Nephron (organoid): ENCODE results near the gene CCSER1.

Experiments
- H3K27ac Mint-ChIP-seq, 3 experiments: 2 replicates each; pipeline ENCODE4 v1.8.0; 2020; ENCODE audit warnings: mixed read lengths in 3 of 3, mild to moderate bottlenecking in 2 of 3, moderate library complexity in 1 of 3
- H3K27me3 Mint-ChIP-seq: 2 replicates; pipeline ENCODE4 v1.8.0; 2021; ENCODE audit warnings: low read depth, mild to moderate bottlenecking, moderate library complexity, mixed read lengths
- H3K36me3 Mint-ChIP-seq: 2 replicates; pipeline ENCODE4 v1.8.0; 2020; ENCODE audit warnings: low read depth, mixed read lengths
- H3K4me1 Mint-ChIP-seq: 2 replicates; pipeline ENCODE4 v1.8.0; 2020; ENCODE audit warnings: mixed read lengths
- H3K4me3 Mint-ChIP-seq, 3 experiments: 2 replicates each; pipeline ENCODE4 v1.8.0; 2020; ENCODE audit warnings: mild to moderate bottlenecking in 3 of 3, mixed read lengths in 3 of 3, moderate library complexity in 2 of 3
- H3K9me3 Mint-ChIP-seq: 2 replicates; pipeline ENCODE4 v1.8.0; 2020; ENCODE audit warnings: mixed read lengths
- TF ChIP-seq, protein P1 (sequence below), 3 experiments: fragments of 200-600 bp; sonication (generic); IDR thresholded peaks; one replicate each; pipeline ENCODE4 v1.5.0; 2021; ENCODE audit warnings: antibody characterized with exemption in 3 of 3; ENCODE audit not compliant: unreplicated experiment in 3 of 3

CCSER1 gene

DNA sequence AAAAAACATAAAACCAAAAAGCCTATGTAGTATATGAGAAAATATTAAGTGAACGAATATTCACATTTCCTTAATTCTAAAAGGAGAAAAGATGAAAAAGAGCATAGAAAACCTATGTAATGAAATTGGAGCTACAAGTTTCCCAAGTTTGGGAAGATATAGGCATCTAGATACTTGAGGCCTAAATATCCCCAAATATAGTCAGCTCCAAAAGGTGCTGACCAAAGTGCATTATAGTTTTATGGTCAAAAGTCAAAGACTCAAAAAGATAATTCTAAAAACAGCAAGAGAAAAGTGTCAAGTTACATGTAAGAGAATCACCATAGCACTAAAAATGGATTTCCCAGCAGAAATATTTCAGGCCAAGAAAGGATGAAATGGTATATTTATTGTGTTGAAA is 1502.9 kb downstream of the CCSER1 start:
- no peaks in the 10 kb centered on the region for H3K36me3 Mint-ChIP-seq
- H3K27me3 Mint-ChIP-seq: peaks cover 20% of the 10 kb centered on the region
- no peak overlapping the region for H3K4me3 Mint-ChIP-seq
- H3K27ac Mint-ChIP-seq: no peak overlapping the region
- peaks cover 22% of the 10 kb centered on the region for H3K9me3 Mint-ChIP-seq
- H3K4me1 Mint-ChIP-seq: no peaks in the 10 kb centered on the region
- TF ChIP-seq, protein P1, sequence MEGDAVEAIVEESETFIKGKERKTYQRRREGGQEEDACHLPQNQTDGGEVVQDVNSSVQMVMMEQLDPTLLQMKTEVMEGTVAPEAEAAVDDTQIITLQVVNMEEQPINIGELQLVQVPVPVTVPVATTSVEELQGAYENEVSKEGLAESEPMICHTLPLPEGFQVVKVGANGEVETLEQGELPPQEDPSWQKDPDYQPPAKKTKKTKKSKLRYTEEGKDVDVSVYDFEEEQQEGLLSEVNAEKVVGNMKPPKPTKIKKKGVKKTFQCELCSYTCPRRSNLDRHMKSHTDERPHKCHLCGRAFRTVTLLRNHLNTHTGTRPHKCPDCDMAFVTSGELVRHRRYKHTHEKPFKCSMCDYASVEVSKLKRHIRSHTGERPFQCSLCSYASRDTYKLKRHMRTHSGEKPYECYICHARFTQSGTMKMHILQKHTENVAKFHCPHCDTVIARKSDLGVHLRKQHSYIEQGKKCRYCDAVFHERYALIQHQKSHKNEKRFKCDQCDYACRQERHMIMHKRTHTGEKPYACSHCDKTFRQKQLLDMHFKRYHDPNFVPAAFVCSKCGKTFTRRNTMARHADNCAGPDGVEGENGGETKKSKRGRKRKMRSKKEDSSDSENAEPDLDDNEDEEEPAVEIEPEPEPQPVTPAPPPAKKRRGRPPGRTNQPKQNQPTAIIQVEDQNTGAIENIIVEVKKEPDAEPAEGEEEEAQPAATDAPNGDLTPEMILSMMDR (IDR thresholded peaks at IDR 0.05; ENCODE audit: unreplicated experiment in 3 of 3): no peak

DNA sequence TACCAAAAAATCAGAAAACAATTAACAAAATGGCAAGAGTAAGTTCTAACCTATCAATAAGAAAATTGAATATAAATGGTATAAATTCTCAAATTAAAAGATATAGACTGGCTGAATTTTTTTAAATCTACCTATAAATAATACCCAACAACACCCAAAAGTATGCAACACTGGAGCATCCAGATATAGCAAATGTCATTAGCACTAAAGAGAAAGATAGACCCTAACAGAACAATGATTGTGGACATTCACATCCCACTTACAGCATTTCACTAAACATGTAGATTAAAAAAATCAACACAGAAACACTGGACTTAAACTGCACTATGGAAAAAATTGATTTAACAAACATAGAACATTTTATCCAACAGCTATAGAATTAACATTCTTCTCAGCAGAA is 1503.6 kb downstream of the CCSER1 start:
- peaks cover 5% of the 10 kb centered on the region for H3K4me1 Mint-ChIP-seq
- peaks cover 13% of the 10 kb centered on the region for H3K27me3 Mint-ChIP-seq
- H3K9me3 Mint-ChIP-seq: peaks cover 22% of the 10 kb centered on the region
- H3K36me3 Mint-ChIP-seq: no peaks in the 10 kb centered on the region
- H3K27ac Mint-ChIP-seq: no peak overlapping the region
- H3K4me3 Mint-ChIP-seq: no peak overlapping the region
- TF ChIP-seq, protein P1 (IDR thresholded peaks at IDR 0.05; ENCODE audit: unreplicated experiment in 3 of 3): no peak

DNA sequence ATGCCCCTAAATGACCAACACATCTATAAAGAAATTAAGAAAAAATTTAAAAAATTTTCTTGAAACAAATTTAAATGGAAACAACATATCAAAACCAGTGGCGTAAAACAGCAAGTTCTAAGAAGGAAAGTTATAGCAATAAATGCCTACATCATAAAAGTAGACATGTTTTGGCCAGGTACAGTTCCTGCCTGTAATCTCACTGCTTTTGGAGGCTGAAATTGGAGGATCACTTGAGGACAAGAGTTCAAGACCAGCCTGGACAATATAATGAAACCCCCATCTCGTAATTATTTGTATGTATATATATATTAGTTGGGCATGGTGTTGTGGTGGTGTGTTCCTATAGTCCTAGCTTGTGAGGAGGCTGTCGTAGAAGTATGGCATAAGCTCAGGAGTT is 1504.1 kb downstream of the CCSER1 start:
- peaks cover 10% of the 10 kb centered on the region for H3K27me3 Mint-ChIP-seq
- H3K36me3 Mint-ChIP-seq: no peaks in the 10 kb centered on the region
- H3K27ac Mint-ChIP-seq: no peak overlapping the region
- H3K4me3 Mint-ChIP-seq: no peak overlapping the region
- H3K4me1 Mint-ChIP-seq: peaks cover 5% of the 10 kb centered on the region
- TF ChIP-seq, protein P1 (IDR thresholded peaks at IDR 0.05; ENCODE audit: unreplicated experiment in 3 of 3): no peak
- H3K9me3 Mint-ChIP-seq: peaks cover 22% of the 10 kb centered on the region

DNA sequence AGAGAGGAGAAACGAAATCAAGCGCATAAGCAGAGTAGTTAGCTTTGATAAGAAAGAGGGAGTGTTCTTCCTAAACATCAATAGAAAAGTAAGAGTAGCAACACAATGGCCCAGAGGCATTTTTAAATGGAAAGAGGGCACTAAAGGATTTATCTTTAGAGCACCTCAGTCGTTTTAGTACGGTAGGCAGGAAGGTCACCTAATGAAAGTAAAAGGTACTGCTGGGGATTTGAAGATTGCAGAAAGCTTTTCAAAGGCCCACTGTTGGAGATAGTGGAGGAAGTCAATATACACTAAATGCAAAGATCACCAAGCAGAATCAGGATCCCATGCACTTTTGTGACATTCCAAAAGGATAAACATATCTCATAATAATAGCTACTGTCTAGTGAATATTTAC is 1508.9 kb downstream of the CCSER1 start:
- TF ChIP-seq, protein P1 (IDR thresholded peaks at IDR 0.05; ENCODE audit: unreplicated experiment in 3 of 3): no peak
- no peak overlapping the region for H3K4me3 Mint-ChIP-seq
- H3K4me1 Mint-ChIP-seq: peaks cover 5% of the 10 kb centered on the region
- no peaks in the 10 kb centered on the region for H3K27me3 Mint-ChIP-seq
- H3K27ac Mint-ChIP-seq: no peak overlapping the region
- H3K36me3 Mint-ChIP-seq: no peaks in the 10 kb centered on the region
- peaks cover 16% of the 10 kb centered on the region for H3K9me3 Mint-ChIP-seq
